Activated CD4-positive, alpha-beta T cell treated with anti-CD3 and anti-CD28 coated beads for 36 hours (primary cell): ENCODE results near the gene PLD4. TPM values are rescaled to one million over a fixed set of nuclear protein-coding genes. Genes with fewer than 3 reads are reported as not detected.
"Not testable (repeated sequence)": the region's sequence is repeated elsewhere in the genome, so short reads cannot be mapped to it uniquely, and the experiment has no call there.

Experiments
- ATAC-seq: fragments of 200-7000 bp; cut with Tn5 transposase; one replicate; pipeline ENCODE4 v1.10.0; 2021; ENCODE audit warnings: mild to moderate bottlenecking, moderate library complexity
- CTCF ChIA-PET: fragments of 350-600 bp; sonication (Branson Sonifier 250); formaldehyde crosslinking; loops from one replicate; lab custom pipeline; 2021; ENCODE audit warnings: antibody characterized with exemption; lab: Charles Lee
- POLR2A ChIA-PET: fragments of 350-600 bp; sonication (Branson Sonifier 250); formaldehyde crosslinking; loops from one replicate; lab custom pipeline; 2021; ENCODE audit warnings: antibody characterized with exemption, inconsistent platforms; lab: Charles Lee
- DNase-seq: peaks from one replicate; pipeline ENCODE4 v3.0.0-alpha.2; 2020
- H3K27ac Mint-ChIP-seq: one replicate; pipeline ENCODE4 v1.8.0; 2021; ENCODE audit warnings: mixed read lengths
- H3K27me3 Mint-ChIP-seq: one replicate; pipeline ENCODE4 v1.8.0; 2021; ENCODE audit warnings: mixed read lengths
- H3K36me3 Mint-ChIP-seq: one replicate; pipeline ENCODE4 v1.8.0; 2021; ENCODE audit warnings: low read depth, mixed read lengths
- H3K4me1 Mint-ChIP-seq: one replicate; pipeline ENCODE4 v1.8.0; 2021; ENCODE audit warnings: mixed read lengths
- H3K4me3 Mint-ChIP-seq: one replicate; pipeline ENCODE4 v1.8.0; 2021; ENCODE audit warnings: mild to moderate bottlenecking, moderate library complexity, mixed read lengths
- H3K9me3 Mint-ChIP-seq: one replicate; pipeline ENCODE4 v1.8.0; 2021; ENCODE audit warnings: low read depth, mixed read lengths
- intact Hi-C, 2 experiments: fragments of 100-400 bp; cut with DNase I in 1 of 2; cut with micrococcal nuclease in 1 of 2; formaldehyde crosslinking; loops; one replicate each; pipeline versions ENCODE4 v1.14.2 to v1.15.1; 2022 to 2024; cut with DNase I, micrococcal nuclease
- total RNA-seq, 2 experiments: library from RNA; stranded (reverse); gene quantifications; one replicate each; pipeline ENCODE4 v1.2.3, GENCODE V29; 2021

Gene PLD4
- total RNA-seq, 2 experiments from 2014 or later = not detected

GRCh38 chr14:104895207-104895785 lies 29.4 kb upstream of the PLD4 start:
- ChIA-PET CTCF (interaction anchor here (0.6 to 1.3 kb wide), 5 partner anchors 17 to 193 kb away, joined by 3 to 5 read pairs (median 3); no protein-coding TSS in a partner anchor), POLR2A (no interaction called here)
- H3K36me3 Mint-ChIP-seq = no peaks in the 10 kb centered on the region
- ATAC-seq = no peak
- H3K27ac Mint-ChIP-seq = no peak overlapping the region
- H3K4me3 Mint-ChIP-seq = no peak overlapping the region
- no peak for DNase-seq
- intact Hi-C loops = no loop called here
- H3K9me3 Mint-ChIP-seq = no peaks in the 10 kb centered on the region
- H3K4me1 Mint-ChIP-seq = no peaks in the 10 kb centered on the region
- no peaks in the 10 kb centered on the region for H3K27me3 Mint-ChIP-seq

DNA sequence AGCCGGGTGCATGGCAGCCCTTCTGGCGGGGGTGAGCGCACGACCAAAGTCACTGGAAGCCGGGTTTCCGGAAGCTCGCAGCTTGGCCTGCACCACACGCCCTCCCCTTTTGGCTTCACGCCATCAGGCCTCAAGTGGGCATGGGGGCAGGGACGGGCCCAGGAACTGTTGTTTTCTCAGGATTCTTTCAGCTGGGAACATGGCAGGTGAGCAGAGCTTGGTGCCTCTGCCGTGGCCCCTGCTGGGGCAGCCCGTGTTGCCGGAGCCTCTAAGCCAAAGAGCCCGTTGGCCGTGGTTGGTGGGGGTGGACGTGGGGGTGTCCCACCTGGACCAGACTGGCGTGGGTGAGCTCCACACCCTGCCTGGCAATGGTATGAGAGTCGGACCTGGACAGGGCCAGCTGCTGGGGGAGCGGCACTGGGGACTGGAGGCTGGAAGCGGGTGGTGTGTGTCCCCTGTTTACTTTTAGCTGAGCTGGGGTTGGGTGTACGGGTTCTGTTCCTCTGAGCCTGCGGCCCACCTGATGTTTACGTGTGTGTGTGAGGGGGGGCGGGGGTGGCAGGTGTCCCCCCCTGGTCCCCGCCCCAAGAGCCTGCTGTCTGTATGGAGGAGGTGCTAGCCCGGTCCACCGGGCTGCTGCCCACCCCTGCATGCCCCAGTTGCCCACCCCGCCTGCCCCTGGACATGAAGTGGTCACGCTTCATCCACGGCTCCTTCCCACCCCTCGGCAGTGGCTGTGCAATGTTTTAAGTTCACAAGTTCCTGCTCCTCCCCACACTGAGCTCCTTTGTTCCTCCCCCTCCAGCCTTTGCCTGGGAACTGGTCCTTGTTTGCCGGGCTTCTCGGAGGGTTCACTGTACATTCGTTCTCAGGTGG lies 28.7 kb upstream of the PLD4 start:
- Mint-ChIP-seq H3K27me3 (no peaks in the 10 kb centered on the region), H3K36me3 (no peaks in the 10 kb centered on the region), H3K27ac (no peak overlapping the region), H3K4me1 (peaks cover under 1% of the 10 kb centered on the region), H3K9me3 (no peaks in the 10 kb centered on the region), H3K4me3 (no peak overlapping the region)
- intact Hi-C loops = loop anchor here (1.0 to 2.0 kb wide), 3 partner anchors 81 to 149 kb away; no protein-coding TSS in a partner anchor
- DNase-seq (peak; percentile 5), ATAC-seq (no peak)
- CTCF ChIA-PET = interaction anchor here (0.6 to 1.3 kb wide), 5 partner anchors 16 to 133 kb away, joined by 3 to 5 read pairs (median 3); no protein-coding TSS in a partner anchor
- POLR2A ChIA-PET = no interaction called here

- Mint-ChIP-seq H3K27me3 (no peaks in the 10 kb centered on the region), H3K4me1 (peaks cover 3% of the 10 kb centered on the region), H3K9me3 (no peaks in the 10 kb centered on the region), H3K36me3 (no peaks in the 10 kb centered on the region), H3K4me3 (no peak overlapping the region), H3K27ac (no peak overlapping the region)
- no peak for ATAC-seq
- ChIA-PET POLR2A (no interaction called here), CTCF (interaction anchor here (0.7 to 0.9 kb wide), 3 partner anchors 11 to 328 kb away, joined by 3 to 4 read pairs (median 3); no protein-coding TSS in a partner anchor)
- no peak for DNase-seq
- intact Hi-C loops = loop anchor here (2.0 kb wide), 2 partner anchors 79 to 147 kb away; no protein-coding TSS in a partner anchor
Measured at GRCh38 chr14:104897330-104898194, 27.1 kb upstream of the PLD4 start.

GRCh38 chr14:104898195-104898558 lies 26.5 kb upstream of the PLD4 start:
- Mint-ChIP-seq H3K27ac (no peak overlapping the region), H3K27me3 (no peaks in the 10 kb centered on the region), H3K9me3 (no peaks in the 10 kb centered on the region), H3K4me1 (peaks cover 3% of the 10 kb centered on the region), H3K36me3 (no peaks in the 10 kb centered on the region), H3K4me3 (no peak overlapping the region)
- DNase-seq (no peak), ATAC-seq (no peak)
- ChIA-PET CTCF (interaction anchor here (0.5 kb wide), 1 partner anchor 172 kb away, joined by 3 read pairs; no protein-coding TSS in a partner anchor), POLR2A (no interaction called here)
- intact Hi-C loops = no loop called here

DNA sequence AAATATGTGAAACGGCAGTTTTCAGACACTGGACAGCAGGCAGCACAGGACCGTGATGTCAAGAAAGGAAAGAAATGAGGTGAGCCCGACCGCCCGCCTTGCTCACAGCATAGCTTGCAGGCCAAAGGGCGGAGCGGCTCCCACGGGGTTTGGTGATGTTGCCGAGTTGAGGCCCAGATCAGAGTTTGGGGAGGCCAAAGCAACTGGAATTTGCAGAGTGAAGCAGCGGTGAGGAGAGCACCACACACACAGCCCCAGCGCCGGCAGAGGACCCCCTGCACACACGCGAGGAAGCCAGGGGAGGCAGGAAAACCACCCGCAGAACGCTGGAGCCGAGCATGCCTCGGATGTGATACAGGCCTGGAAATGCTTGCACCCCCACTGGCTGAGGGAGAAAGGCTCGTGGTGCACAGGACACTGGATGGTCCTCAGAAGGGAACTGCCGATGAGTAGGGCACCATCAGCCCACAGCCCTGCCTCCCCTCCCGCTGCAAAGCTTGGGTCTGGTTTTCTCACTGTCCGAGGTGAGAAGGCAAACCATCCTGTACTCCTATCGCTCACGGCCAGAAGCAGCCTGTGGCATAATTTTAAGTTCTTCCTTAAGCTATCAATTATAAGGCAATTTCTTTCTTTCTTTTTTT lies 25.7 kb upstream of the PLD4 start:
- H3K9me3 Mint-ChIP-seq = no peaks in the 10 kb centered on the region
- no peaks in the 10 kb centered on the region for H3K36me3 Mint-ChIP-seq
- no peak for ATAC-seq
- H3K4me3 Mint-ChIP-seq = no peak overlapping the region
- DNase-seq = no peak
- ChIA-PET POLR2A (no interaction called here), CTCF (interaction anchor here (0.5 kb wide), 1 partner anchor 173 kb away, joined by 3 read pairs; no protein-coding TSS in a partner anchor)
- H3K27ac Mint-ChIP-seq = no peak overlapping the region
- peaks cover 3% of the 10 kb centered on the region for H3K4me1 Mint-ChIP-seq
- H3K27me3 Mint-ChIP-seq = peaks cover 3% of the 10 kb centered on the region
- intact Hi-C loops = no loop called here

DNA sequence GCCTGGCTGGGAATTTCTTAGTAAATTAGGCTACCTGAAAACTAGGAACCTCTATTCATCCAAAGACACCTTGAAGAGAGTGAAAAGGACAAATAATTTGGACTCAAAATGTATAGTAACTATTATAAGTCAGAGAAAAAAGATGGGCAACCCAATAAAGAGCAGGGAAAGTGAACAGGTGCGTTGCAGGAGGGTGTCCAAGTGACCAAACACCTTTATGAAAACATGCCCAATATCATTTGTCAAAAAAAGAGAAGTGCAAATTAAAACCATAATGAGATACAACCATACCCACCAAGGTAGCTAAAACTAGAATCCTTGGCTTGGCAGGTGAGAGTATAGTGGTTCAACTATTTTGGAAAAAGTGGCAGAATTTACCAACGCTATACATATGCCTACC lies 24.9 kb upstream of the PLD4 start:
- Mint-ChIP-seq H3K9me3 (no peaks in the 10 kb centered on the region), H3K4me1 (peaks cover 3% of the 10 kb centered on the region), H3K27ac (no peak overlapping the region), H3K36me3 (no peaks in the 10 kb centered on the region), H3K27me3 (peaks cover 10% of the 10 kb centered on the region), H3K4me3 (no peak overlapping the region)
- ATAC-seq (no peak), DNase-seq (no peak)
- ChIA-PET CTCF (no interaction called here), POLR2A (no interaction called here)
- intact Hi-C loops = no loop called here

GRCh38 chr14:104900639-104901512 lies 23.8 kb upstream of the PLD4 start:
- POLR2A ChIA-PET = no interaction called here
- DNase-seq (no peak), ATAC-seq (no peak)
- CTCF ChIA-PET = interaction anchor here (0.7 to 1.0 kb wide), 3 partner anchors 72 to 187 kb away, joined by 3 read pairs; no protein-coding TSS in a partner anchor
- peaks cover 12% of the 10 kb centered on the region for H3K27me3 Mint-ChIP-seq
- no peak overlapping the region for H3K27ac Mint-ChIP-seq
- peaks cover 3% of the 10 kb centered on the region for H3K4me1 Mint-ChIP-seq
- no peak overlapping the region for H3K4me3 Mint-ChIP-seq
- H3K9me3 Mint-ChIP-seq = no peaks in the 10 kb centered on the region
- H3K36me3 Mint-ChIP-seq = no peaks in the 10 kb centered on the region
- intact Hi-C loops = no loop called here

- CTCF ChIA-PET = interaction anchor here (0.7 kb wide), 1 partner anchor 11 kb away, joined by 3 read pairs; no protein-coding TSS in a partner anchor
- intact Hi-C loops = no loop called here
- Mint-ChIP-seq H3K27me3 (peaks cover 20% of the 10 kb centered on the region), H3K36me3 (no peaks in the 10 kb centered on the region), H3K27ac (no peak overlapping the region), H3K4me3 (no peak overlapping the region), H3K4me1 (peaks cover 3% of the 10 kb centered on the region), H3K9me3 (no peaks in the 10 kb centered on the region)
- DNase-seq (no peak), ATAC-seq (no peak)
- POLR2A ChIA-PET = no interaction called here
Measured at GRCh38 chr14:104903990-104904389, 20.7 kb upstream of the PLD4 start.

- H3K4me1 Mint-ChIP-seq, H3K36me3 Mint-ChIP-seq, H3K4me3 Mint-ChIP-seq, CTCF ChIA-PET, ATAC-seq, H3K9me3 Mint-ChIP-seq, H3K27ac Mint-ChIP-seq, DNase-seq, intact Hi-C loops: not testable (repeated sequence)
- peaks cover 24% of the 10 kb centered on the region for H3K27me3 Mint-ChIP-seq
- POLR2A ChIA-PET = interaction anchor here (0.7 kb wide), 1 partner anchor 157 kb away, joined by 3 read pairs; no protein-coding TSS in a partner anchor
Measured at GRCh38 chr14:104904650-104905578, 19.8 kb upstream of the PLD4 start.
